Fibroblast of gingiva (primary cell): ENCODE data around the gene GSX2.

Experiments
- DNase-seq: peaks from one replicate; pipeline ENCODE4 v3.0.0-alpha.2; 2011; ENCODE audit warnings: low read depth

Gene GSX2

GRCh38 chr4:54077812-54078211 lies 22.2 kb upstream of the GSX2 start:
- DNase-seq = no peak

- peak; percentile 98 for DNase-seq
These were observed 17.8 kb upstream of the GSX2 start for GRCh38 chr4:54082168-54082567.

GRCh38 chr4:54085284-54085683 lies 14.7 kb upstream of the GSX2 start:
- DNase-seq = peak; percentile 79

GRCh38 chr4:54089875-54090274 lies 10.1 kb upstream of the GSX2 start:
- DNase-seq = no peak

GRCh38 chr4:54090404-54090803 lies 9.6 kb upstream of the GSX2 start:
- no peak for DNase-seq

GRCh38 chr4:54090804-54091623 lies 8.9 kb upstream of the GSX2 start:
- DNase-seq = peak; percentile 15

GRCh38 chr4:54091637-54092404 lies 8.1 kb upstream of the GSX2 start:
- peak; percentile 70 for DNase-seq

GRCh38 chr4:54092405-54093323 lies 7.3 kb upstream of the GSX2 start:
- DNase-seq = no peak

- no peak for DNase-seq
These were observed 6.4 kb upstream of the GSX2 start for GRCh38 chr4:54093324-54094240.

GRCh38 chr4:54094451-54094850 lies 5.5 kb upstream of the GSX2 start:
- no peak for DNase-seq

- no peak for DNase-seq
These were observed 4.7 kb upstream of the GSX2 start for GRCh38 chr4:54095110-54095825.

- no peak for DNase-seq
These were observed 3.5 kb upstream of the GSX2 start for GRCh38 chr4:54096295-54096962.

- DNase-seq = no peak
These were observed 2.8 kb upstream of the GSX2 start for GRCh38 chr4:54097152-54097551.

- no peak for DNase-seq
These were observed 1.6 kb upstream of the GSX2 start for GRCh38 chr4:54098375-54098774.

GRCh38 chr4:54099287-54099747 lies 646 bp upstream of the GSX2 start:
- no peak for DNase-seq

- DNase-seq = no peak
These were observed 729 bp downstream of the GSX2 start for GRCh38 chr4:54100595-54101189.

GRCh38 chr4:54101190-54102041 lies 1.5 kb downstream of the GSX2 start:
- no peak for DNase-seq

GRCh38 chr4:54102531-54103106 lies 2.7 kb downstream of the GSX2 start:
- DNase-seq = no peak
